WI38 (cell line): ENCODE data around the gene CFAP70.

Source experiments
- H3K4me3 ChIP-seq: 2 replicates; pipeline ENCODE4 v1.5.1; 2011; ENCODE audit warnings: low read depth, mild to moderate bottlenecking, control low read depth, low read length
- CTCF ChIP-seq: IDR thresholded peaks from 2 replicates; pipeline ENCODE4 v1.5.1; 2012; ENCODE audit warnings: low read depth, mild to moderate bottlenecking, control low read depth, low read length

The CFAP70 gene

GRCh38 chr10:73251683-73252444, 106.8 kb downstream of the CFAP70 start:
- TF ChIP-seq CTCF, result no peak
- peak overlapping the region; percentile 85 for H3K4me3 ChIP-seq

GRCh38 chr10:73248259-73248724, 110.4 kb downstream of the CFAP70 start:
- TF ChIP-seq CTCF, result no peak
- H3K4me3 ChIP-seq, result no peak overlapping the region

- peak overlapping the region; percentile 90 for H3K4me3 ChIP-seq
- TF ChIP-seq CTCF, result no peak
Measured at GRCh38 chr10:73247509-73248258, 111.0 kb downstream of the CFAP70 start.

- peak within 1 kb of the TSS; percentile 90 for H3K4me3 ChIP-seq
- no peak for TF ChIP-seq CTCF
Measured at GRCh38 chr10:73246646-73247508, 111.8 kb downstream of the CFAP70 start, which contains the start of gene DNAJC9. TSS of gene DNAJC9 (minus strand) at chr10:73247255. CDS start at chr10:73247189, 66 bp downstream.

GRCh38 chr10:73246322-73246645, 112.4 kb downstream of the CFAP70 start:
- H3K4me3 ChIP-seq, result peak overlapping the region; percentile 90
- no peak for TF ChIP-seq CTCF

- peak overlapping the region; percentile 90 for H3K4me3 ChIP-seq
- TF ChIP-seq CTCF, result no peak
Measured at GRCh38 chr10:73244866-73245477, 113.7 kb downstream of the CFAP70 start.
